GM12872 (cell line): ENCODE data around the gene SLC8A1.

Source experiments
- TF ChIP-seq, protein P1 (sequence below): IDR thresholded peaks from 3 replicates; pipeline ENCODE4 v1.5.1; 2011; ENCODE audit warnings: low read depth, mild to moderate bottlenecking, low read length, moderate library complexity; ENCODE audit not compliant: insufficient read depth

The SLC8A1 gene

DNA sequence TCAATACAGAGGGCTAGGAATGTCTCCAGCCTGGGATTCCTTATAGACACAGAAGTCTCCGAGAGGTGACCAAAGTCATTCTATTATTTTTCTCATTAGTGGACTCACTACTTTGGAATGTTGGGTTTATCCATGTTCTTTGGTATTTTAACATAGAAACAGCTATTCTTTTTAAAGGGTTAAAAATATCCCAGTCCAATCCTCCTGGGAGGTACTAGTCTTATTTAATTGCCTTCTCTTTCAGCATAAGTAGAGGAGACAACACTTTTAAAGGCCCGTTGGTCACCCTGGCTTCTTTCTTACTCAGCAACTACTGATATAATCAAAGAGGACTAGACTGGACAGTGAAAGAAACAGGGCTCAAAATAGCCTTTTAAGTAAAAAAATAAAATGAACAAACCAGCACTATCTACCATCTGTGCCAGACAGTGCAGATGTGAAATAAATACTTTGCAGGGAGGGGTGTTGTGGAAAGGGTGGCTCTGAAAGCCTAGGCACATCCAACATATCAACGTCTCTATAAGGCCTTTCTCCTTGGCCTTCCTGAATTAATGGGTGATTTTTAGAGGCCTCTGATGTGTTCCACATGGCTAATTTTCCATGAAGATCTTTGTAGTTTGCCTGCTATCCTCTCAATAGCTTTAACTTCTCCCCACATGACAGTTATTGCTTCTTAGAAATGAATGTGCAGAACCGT is 338.5 kb downstream of the SLC8A1 start:
- TF ChIP-seq, protein P1, sequence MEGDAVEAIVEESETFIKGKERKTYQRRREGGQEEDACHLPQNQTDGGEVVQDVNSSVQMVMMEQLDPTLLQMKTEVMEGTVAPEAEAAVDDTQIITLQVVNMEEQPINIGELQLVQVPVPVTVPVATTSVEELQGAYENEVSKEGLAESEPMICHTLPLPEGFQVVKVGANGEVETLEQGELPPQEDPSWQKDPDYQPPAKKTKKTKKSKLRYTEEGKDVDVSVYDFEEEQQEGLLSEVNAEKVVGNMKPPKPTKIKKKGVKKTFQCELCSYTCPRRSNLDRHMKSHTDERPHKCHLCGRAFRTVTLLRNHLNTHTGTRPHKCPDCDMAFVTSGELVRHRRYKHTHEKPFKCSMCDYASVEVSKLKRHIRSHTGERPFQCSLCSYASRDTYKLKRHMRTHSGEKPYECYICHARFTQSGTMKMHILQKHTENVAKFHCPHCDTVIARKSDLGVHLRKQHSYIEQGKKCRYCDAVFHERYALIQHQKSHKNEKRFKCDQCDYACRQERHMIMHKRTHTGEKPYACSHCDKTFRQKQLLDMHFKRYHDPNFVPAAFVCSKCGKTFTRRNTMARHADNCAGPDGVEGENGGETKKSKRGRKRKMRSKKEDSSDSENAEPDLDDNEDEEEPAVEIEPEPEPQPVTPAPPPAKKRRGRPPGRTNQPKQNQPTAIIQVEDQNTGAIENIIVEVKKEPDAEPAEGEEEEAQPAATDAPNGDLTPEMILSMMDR, result no peak

DNA sequence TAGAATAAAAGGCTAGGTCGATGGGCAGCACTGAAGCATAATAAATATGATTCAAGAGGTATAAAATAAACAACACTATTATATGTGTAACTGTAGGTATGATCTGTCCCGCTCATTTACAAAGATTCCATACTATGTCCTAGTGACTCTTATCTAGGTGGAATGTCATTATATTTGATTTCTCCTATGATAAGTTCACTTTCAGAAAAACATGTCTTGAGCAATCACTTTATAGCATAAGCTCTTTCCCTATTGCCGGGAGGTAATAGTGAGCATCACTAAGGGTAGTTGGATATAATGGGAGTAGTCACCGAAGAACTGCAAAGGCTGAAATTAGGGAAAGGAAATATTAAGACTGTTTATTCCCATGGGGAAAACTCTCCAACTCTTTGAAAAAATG is 342.5 kb downstream of the SLC8A1 start:
- TF ChIP-seq, protein P1, result no peak

DNA sequence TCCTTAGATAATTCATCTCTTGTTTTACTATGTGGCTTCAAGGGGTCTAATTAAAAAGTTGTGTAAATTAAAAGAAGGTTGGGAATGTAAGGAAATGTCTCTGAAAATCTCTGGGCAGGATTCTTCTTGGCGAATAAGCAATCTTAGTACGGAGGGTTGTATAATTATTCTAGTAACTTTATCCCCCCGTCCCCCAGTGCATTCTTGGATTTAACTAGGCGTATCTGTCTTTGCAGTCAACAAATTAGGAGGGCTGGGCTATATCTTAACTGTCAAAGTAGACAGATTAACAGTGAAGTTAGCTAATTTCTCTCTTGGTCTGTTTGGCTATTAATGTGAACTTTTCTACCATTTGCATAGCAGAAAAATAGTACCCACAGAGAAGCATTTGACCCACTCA is 343.0 kb downstream of the SLC8A1 start:
- TF ChIP-seq, protein P1, result no peak

DNA sequence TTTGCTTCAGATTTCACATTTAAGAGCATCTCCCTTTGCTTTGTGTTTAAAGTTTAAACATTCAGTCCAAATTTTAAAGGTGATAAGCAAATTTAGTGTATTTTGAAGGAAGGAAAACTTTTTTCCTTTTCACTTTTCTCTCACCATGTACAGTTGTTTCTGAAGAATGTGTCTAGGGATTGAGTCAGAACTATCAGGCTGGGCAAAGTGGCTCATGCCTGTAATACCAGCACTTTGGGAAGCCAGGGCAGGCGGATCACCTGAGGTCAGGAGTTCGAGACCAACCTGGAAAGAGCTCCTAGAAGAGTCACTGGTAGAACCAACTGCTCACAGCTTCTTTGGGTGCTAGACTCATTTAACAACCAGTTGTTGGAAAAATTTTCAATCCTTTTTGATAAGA is 345.8 kb downstream of the SLC8A1 start:
- TF ChIP-seq, protein P1, result no peak

DNA sequence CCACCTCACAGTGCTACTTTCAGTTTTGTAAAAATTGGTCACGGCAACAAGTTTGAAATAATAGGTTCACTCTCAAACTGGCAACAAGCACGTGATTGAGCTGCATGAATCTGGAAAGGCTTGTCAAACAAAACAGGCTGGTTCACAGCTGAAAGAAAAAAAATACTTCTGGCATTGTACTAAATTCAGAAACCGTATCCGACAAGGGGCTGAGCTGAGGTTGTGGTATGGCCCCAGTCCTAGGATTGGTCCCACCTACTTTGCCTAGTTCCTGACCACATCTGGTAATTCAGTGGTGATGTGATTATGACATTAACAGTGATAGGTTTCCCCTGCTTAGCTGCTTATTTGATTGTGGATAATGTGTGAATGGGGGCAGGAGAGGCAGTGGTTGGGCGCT is 346.3 kb downstream of the SLC8A1 start:
- TF ChIP-seq, protein P1, result no peak

DNA sequence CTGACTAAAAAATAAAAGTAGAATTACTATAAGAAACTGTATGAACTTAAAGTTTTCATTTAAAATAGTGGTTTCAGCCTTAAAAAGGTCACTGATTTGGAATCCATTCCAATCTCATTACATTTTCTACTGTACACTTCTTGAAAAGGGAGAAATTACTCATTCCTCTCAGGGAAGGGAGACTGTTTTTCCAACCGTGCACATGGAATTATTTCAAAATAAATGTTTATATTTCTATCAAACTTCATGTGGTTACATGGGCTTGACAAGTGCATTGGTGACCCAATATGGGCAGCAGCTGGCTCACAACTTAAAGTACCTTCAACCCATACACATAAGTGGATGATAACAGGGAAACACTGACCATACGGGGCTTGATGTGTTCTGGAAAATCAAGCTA is 348.3 kb downstream of the SLC8A1 start:
- TF ChIP-seq, protein P1, result no peak

DNA sequence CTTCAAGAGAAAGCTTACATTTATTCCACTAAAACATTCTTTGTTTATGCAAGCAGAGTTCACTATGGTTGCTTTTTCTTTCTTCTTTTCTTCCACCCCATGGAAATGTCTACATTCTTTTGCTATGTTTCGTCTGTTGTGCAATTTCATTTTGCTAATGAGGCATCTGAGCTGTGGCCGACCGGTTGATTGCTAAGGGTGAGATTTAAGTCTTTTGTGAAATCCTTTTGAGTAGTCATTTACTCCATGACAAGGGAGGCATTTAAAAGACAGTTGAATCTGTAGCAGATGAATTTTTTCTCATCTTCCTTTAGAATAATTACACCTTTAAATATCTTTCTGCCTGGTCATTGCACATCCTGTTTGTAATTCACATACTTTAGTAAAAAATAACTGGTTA is 348.7 kb downstream of the SLC8A1 start:
- TF ChIP-seq, protein P1, result no peak
